Ovary (tissue), 3 donors: ENCODE results near the gene ASRGL1.
A peak's percentile ranks its signal among the peaks of the same experiment; 100 is the strongest.
"Not testable (repeated sequence)": the region's sequence is repeated elsewhere in the genome, so short reads cannot be mapped to it uniquely, and the experiment has no call there.

Source experiments
- CTCF ChIP-seq, 3 donors: fragments of 450-650 bp in 2 of 3; fragments of 200-600 bp in 1 of 3; IDR thresholded peaks; one replicate each; pipeline versions ENCODE4 v1.5.1 to v1.8.0; 2016 to 2022; ENCODE audit warnings: antibody characterized with exemption in 3 of 3, mild to moderate bottlenecking in 1 of 3
- POLR2A ChIP-seq: fragments of 450-650 bp; IDR thresholded peaks from one replicate; pipeline ENCODE4 v1.6.1; 2017; ENCODE audit warnings: antibody characterized with exemption, mild to moderate bottlenecking, moderate library complexity
- donor health status: DM: no; HTN: no; CAD: no.

GRCh38 chr11:62378459-62379063 is 41.3 kb downstream of the ASRGL1 start:
- peak in 2 of 3 donors; percentile 15 to 45 for TF ChIP-seq CTCF (IDR thresholded peaks at IDR 0.05)
- not testable (repeated sequence) for TF ChIP-seq POLR2A
